Islet of Langerhans (tissue), 1 donor: Measurements from ENCODE around the gene ADAR.
A peak's percentile ranks its signal among the peaks of the same experiment; 100 is the strongest.
"Not testable (repeated sequence)": the region's sequence is repeated elsewhere in the genome, so short reads cannot be mapped to it uniquely, and the experiment has no call there.

Experiments
- FAIRE-seq: peaks from one replicate; lab custom pipeline; 2011; peaks lifted over from hg19 to GRCh38; lab: Jason Lieb, UNC

ADAR gene, protein sequence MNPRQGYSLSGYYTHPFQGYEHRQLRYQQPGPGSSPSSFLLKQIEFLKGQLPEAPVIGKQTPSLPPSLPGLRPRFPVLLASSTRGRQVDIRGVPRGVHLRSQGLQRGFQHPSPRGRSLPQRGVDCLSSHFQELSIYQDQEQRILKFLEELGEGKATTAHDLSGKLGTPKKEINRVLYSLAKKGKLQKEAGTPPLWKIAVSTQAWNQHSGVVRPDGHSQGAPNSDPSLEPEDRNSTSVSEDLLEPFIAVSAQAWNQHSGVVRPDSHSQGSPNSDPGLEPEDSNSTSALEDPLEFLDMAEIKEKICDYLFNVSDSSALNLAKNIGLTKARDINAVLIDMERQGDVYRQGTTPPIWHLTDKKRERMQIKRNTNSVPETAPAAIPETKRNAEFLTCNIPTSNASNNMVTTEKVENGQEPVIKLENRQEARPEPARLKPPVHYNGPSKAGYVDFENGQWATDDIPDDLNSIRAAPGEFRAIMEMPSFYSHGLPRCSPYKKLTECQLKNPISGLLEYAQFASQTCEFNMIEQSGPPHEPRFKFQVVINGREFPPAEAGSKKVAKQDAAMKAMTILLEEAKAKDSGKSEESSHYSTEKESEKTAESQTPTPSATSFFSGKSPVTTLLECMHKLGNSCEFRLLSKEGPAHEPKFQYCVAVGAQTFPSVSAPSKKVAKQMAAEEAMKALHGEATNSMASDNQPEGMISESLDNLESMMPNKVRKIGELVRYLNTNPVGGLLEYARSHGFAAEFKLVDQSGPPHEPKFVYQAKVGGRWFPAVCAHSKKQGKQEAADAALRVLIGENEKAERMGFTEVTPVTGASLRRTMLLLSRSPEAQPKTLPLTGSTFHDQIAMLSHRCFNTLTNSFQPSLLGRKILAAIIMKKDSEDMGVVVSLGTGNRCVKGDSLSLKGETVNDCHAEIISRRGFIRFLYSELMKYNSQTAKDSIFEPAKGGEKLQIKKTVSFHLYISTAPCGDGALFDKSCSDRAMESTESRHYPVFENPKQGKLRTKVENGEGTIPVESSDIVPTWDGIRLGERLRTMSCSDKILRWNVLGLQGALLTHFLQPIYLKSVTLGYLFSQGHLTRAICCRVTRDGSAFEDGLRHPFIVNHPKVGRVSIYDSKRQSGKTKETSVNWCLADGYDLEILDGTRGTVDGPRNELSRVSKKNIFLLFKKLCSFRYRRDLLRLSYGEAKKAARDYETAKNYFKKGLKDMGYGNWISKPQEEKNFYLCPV

GRCh38 chr1:154607609-154608396 is at the start of gene ADAR:
Gene ADAR, minus strand, starts transcription at chr1:154608186. Its CDS starts 180 bp downstream, at chr1:154608006.
- no peak for FAIRE-seq

- no peak for FAIRE-seq
Observed at GRCh38 chr1:154657556-154657955, 49.6 kb upstream of the ADAR start.

GRCh38 chr1:154652893-154653292 is 44.9 kb upstream of the ADAR start:
- FAIRE-seq, result no peak

DNA sequence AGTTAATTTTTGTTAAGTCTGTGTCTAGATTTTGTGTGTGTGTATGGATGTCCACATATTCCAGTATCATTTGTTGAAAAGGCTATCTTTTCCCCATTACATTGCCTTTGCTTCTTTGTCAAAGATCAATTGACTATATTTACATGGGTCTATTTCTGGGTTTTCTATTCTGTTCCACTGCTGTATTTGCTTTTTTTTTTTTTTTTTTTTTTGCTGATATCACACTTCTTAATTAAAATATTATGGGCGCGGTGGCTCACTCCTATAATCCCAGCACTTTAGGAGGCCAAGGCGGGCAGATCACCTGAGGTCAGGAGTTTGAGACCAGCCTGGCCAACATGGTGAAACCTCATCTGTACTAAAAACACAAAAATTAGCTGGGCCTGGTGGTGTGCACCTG is 36.7 kb upstream of the ADAR start:
- not testable (repeated sequence) for FAIRE-seq

DNA sequence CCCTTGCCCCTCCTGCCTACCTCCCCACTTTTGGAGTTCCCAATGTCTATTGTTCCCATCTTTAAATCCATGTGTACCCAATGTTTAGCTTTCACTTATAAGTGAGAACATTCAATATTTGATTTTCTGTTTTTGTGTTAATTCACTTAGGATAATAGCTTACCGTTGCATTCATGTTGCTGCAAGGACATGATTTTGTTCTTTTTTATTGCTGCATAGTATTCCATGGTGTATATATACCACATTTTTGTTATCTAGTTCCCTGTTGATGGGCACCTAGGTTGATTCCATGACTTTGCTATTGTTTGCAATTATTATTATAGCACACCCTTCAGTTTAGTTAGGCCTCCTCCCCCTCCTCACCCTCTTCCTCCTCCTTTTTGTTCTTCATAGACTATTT is 33.5 kb upstream of the ADAR start:
- FAIRE-seq, result no peak

DNA sequence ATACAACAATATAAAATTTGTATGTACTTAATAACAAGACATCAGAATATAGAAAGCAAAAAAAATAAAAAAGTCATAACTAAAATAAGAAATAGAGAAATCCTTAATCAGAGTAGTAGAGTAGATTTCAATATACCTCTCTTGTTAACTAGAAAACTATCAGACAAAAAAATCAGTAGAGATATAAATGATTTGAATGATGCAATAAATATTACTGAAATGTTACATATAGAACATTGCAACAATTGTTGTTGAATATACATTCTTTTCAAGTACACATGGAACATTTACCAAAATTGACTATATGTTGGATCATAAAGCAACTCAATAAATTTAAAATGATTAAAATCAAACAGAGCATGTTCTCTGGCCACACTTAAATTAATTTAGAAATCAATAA is 31.9 kb upstream of the ADAR start:
- no peak for FAIRE-seq

DNA sequence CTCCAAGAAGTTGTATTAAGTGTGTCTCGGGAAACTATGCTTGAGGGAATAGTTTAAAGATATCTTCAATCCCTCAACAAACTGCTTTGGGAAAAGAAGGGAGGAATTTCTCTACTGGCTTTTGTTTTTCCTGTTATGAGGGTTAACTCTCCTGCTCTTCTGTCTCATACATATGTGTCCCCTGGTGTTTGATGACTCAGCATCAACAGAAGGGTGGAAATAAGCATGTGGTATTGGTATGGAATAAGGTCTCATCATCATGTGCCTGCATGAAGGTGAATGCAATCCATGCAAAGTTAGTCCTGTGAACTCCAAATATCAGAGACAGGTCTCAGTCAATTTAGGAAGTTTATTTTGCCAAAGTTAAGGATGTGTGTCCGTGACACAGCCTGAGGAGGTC is 27.2 kb upstream of the ADAR start:
- FAIRE-seq, result no peak

GRCh38 chr1:154629675-154630073 is 21.7 kb upstream of the ADAR start:
- FAIRE-seq, result no peak

DNA sequence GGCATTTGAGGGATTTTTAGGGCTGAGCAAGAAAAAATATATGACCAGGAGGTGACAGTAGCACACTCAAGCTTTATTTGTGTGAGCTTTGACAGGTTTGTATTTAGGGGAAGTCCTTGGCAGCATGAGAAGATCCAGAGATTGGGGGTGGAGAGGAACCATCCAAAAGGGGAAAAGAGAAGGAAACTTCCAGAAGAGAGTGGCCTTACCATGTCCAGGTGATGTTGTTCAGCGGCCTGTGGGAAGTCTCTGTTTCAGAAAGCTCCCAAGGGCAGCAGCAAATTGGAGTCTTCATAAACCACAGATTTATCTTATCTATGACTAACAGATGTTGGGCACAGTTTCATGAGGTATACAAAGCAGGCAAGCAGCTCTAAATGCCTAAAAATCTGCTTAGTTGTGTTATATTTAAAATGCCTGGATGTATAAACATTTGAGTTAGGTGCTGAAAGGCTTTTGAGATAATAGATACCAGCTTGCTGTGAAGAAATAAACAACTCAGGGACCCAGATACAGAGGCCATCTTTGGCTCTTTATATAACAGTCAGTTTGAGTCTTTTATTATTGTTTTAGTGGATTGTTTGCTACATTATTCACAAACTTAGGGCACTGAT is 21.2 kb upstream of the ADAR start:
- FAIRE-seq, result no peak

DNA sequence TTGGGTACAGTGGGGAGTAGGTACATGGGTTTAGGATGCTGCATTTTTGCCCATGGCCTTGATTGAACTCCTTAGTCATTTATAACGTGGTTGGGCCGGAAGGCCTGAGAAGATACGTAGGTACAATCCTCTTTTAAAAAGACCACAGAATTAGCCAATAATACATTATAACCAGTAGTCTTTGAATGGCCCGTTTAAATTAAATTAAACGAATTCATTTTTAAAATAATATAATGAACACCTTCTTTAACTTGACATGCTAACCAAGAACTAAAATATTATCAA is 20.1 kb upstream of the ADAR start:
- peak; percentile 93 for FAIRE-seq

- FAIRE-seq, result no peak
Observed at GRCh38 chr1:154627257-154628120, 19.5 kb upstream of the ADAR start.

- FAIRE-seq, result no peak
Observed at GRCh38 chr1:154626456-154627256, 18.7 kb upstream of the ADAR start.

- FAIRE-seq, result no peak
Observed at GRCh38 chr1:154624746-154625643, 17.0 kb upstream of the ADAR start.

GRCh38 chr1:154623358-154623757 is 15.4 kb upstream of the ADAR start:
- no peak for FAIRE-seq

GRCh38 chr1:154622503-154623039 is 14.6 kb upstream of the ADAR start:
- FAIRE-seq, result no peak

GRCh38 chr1:154621875-154622274 is 13.9 kb upstream of the ADAR start:
- FAIRE-seq, result no peak

DNA sequence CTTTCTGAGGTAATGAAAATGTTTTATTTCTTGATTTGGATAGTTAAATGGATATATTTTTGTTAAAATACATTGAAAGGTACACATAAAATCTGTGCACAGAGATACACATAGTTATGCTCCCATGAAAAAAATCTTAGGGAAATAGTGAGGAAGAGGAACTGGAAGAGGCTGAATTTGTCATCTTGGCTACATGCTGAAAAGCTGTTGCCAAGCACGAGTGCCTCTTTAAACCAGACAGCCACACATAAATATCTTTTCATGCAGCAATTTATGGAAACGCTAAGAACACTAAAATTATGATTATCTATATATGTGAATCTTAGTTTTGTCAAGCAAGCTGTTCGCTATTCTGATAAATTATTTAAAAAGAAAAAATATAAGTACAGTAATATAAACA is 12.8 kb upstream of the ADAR start:
- no peak for FAIRE-seq

DNA sequence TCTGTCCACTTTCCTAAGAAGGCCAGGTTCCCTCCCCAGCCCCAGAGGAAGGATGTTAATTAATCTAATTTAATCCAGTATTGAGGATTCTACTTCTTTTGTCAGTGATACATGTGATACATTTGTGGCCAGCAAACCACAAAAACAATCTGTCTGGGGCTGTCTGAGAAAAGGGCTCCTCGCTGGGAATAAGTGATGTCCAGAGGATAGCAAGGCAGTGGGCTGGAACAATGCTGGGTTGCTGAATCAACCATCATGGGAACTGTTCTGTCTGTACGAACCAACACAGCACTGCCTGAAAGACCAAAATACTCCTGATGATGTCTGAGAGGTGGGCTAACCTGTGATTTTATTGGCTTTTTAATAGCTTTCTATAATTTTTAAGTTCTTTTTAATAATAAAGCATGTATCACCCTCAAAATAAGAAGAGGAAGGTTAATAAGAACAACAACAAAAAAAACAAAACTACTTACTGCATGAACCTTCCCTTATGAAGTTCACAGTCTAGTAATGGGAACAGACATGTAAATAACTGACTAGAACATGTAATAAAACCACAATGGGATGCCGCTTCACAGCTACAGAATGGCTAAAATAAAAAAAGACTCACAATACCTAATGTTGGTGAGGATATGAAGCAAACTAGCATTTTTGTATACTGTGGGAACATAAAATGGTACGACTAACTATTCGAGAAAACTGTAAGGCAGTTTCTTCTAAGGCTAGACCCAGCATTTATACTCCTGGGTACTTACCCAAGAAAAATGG is 11.4 kb upstream of the ADAR start:
- no peak for FAIRE-seq
